Stimulated activated CD4-positive, alpha-beta T cell treated with anti-CD3 and anti-CD28 coated beads, TNF-alpha, amount 100 ng/mL, for 24 hours (primary cell): ENCODE data around the gene TEKTIP1.
A peak's percentile ranks its signal among the peaks of the same experiment; 100 is the strongest.

Experiments used
- DNase-seq, 3 experiments: peaks; one replicate each; pipeline ENCODE4 v3.0.0-alpha.2; 2020; ENCODE audit warnings: low read depth in 3 of 3

Gene TEKTIP1

GRCh38 chr19:3538965-3539755 lies at the start of gene TEKTIP1:
Gene TEKTIP1, plus strand, starts transcription at chr19:3539174. Its CDS starts 4 bp downstream, at chr19:3539178.
- DNase-seq: no peak

GRCh38 chr19:3491396-3492119 lies 47.4 kb upstream of the TEKTIP1 start:
- no peak for DNase-seq

DNA sequence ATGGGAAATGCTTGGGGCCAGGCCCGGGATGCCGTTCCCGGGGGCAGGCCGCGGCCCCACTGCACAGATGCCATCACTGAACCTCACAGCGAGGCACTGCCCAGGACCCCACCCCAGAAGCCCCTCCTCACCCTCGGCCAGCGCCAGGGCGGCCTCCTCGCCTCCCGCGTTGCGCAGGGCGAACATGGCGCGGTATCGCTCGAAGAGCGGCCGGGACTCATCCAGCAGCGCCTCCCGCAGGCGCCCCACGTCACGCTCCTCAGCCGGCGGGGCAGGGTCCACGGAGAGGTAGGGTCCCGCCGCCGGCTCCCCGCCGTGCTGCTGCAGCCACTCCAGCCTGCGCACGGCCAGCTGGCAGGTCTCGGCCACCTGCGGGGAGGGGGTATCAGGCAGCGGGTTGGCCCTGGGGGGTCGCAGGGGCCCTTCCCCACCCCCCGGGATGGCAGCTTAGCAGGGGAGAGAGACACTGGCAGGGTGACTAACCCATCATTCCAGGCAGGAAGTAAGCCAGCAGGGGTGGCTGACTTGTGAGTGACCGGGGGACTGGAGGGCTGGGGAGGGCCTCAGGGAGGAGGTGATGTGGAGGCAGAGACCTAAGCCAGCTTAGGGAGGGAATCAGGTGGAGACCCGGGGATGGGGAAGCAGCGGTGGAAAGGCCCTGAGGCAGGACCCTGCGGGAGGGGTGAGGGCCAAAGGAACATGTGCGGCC lies 46.7 kb upstream of the TEKTIP1 start:
- DNase-seq: no peak

- DNase-seq: no peak
Observed at GRCh38 chr19:3492919-3493318, 46.1 kb upstream of the TEKTIP1 start.

DNA sequence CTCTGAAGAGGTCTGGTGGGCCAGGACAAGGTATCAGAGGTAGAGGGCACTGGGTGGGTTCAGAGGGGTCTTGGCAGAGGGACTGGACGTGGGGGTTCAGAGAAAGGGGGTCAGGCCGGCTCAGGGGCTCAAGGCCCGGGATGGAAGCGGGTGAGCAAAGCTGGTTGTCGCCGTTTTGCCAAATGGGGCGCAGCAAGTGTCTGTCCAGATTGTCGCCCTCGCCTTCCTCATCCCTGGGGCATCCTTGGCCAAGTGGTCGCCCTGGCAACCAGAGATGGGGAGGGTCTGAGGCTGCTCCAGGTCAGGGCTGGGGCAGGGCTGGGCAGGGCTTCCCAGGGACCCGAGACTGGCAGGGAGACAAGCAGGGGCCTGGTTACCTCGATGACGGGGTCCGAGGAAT lies 45.3 kb upstream of the TEKTIP1 start:
- DNase-seq: no peak

DNA sequence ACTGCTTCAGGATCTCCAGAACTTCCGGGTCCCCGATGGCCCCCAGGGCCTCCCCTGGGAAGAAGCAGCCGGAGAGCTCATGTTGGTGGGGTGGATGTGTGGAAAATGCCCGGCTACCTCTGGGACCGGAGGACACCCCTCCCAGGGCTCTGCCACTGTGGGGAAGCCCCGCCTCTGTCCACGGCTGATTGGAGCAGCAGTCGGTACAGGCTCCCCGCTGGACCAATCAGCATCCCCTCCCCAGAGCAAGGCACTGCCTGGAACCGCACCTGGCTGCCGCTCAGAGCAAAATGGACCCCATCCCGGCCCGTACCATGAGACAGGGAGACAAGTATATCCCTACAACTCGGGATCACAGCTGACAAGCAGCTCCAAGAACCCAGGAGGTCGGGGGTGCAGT lies 44.9 kb upstream of the TEKTIP1 start:
- no peak for DNase-seq

DNA sequence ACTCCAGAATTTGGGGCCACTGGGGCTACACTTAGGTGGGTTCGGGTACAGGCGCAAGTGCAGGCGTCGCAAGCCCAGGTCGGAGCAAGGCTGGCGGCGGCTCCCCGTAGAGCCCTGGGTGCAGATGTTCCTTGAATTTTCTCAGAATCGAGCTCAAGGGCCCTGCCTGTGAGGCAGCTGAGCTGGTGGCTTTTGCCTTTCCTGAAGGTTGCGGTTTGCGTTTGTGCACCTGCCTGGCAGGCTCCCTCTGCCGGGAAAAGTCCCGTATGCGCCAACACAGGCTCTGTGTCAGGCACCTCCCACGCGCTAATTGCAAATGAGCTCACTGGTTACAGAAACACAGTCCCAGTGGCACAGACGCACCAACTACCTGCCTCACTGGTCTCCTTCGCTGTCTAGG lies 44.4 kb upstream of the TEKTIP1 start:
- DNase-seq: peak; percentile 28 to 67 (median 43)

DNA sequence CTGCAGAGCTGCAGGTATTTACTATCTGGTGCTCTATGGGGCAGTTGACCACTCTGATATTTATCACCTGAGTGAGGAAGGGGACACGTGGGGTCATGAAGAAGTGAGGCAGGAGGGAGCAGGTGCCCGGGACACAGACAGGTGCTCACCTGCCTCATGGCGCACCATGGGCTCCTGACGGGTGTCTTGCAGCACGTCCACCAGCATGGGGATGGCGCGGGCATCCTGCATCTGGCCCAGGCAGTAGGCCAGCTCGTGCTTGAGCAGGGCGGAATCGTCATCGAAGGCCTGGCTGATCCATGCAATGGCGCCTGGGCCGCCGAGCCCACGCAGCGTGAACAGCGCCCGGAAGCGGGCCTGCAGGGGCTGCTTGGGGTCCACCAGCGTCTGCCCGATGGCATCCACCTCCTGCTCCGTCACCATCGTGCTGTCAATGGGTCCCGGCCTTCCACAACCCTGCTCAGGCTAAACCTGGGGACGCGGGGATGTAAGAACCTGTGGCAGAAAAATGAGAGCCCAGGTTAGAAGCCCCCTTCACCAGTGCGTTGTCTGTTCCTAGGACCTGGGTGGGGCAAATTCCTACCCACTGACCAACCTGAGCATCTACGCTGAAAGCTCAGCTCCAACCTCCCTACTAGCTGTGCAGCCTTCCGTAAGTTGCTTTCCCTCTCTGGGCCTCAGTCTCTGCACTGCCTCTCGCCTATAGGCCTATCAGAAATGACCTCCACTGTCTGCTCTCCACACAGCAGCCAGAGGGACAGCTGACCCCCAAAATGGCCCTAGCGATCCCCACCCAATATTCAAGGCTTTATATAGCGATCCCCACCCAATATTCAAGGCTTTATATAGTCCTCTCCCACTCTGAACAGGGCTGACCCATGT lies 42.3 kb upstream of the TEKTIP1 start:
- no peak for DNase-seq

- no peak for DNase-seq
Observed at GRCh38 chr19:3497757-3498520, 41.0 kb upstream of the TEKTIP1 start.

DNA sequence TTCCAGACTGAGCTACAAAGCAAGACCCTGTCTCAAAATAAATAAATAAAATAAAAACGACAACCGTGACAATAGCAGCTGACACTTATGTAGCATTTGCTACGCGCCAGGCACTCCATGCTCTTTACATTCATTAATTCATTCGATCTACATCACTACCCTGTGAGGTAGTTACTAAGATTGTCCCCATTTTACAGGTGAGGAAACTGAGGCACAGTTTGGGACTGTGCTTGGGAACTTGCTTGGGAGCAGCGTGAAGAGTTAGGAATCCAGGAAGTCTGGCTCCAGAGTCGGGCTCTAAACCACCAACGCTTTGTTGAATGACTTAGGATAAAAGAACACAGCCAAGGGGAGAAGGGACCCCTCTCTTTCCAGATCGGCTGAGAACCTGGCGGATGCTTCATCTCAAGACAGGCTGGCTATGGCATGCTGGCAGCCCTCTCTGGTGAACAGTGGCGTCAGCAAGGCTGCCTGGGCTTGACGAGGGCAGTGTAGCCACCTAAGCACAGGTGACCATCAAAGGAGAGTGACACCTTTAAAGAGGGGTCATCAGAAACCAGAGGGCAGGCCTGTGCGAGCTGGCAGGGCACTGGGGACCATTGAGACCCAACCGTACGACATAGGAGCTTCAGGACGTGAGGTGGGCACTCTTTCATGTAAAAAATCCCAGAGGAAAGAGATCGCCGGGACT lies 39.1 kb upstream of the TEKTIP1 start:
- no peak for DNase-seq

DNA sequence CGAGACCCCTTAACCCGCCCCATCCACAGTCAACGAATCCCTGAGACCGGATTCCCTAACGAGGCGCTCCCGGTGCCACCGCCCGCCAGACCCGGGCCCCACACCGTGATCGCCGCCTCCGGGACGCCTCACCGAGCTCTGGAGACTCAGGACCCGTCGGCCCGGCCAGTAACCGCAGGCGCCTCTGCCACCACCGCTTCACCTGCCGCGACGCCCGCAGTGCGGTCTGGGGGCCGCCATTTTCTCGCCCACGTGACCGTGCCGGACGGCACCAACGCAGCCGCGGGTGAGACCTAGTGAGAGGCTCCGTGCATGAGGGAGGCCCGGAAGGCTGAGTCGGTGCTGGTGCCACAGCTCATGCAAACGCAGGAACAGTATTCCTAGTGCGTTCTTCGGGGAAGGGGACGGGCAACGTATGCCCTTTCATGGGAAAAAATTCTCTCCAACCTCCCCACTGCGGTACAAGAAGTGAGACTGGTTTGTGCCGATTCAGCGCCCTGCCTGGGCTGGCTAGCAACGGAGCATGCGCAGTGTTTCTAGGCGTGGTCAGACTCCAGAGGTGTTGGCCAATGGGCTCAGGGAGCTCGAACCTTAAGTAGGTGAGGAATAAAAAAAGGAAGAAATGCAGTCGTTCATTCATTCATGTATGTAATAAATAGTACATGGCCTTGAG lies 38.4 kb upstream of the TEKTIP1 start, which contains the start of gene DOHH:
DOHH (minus strand) TSS at position 246 of the 673 bp plus-strand sequence. CDS start 3,860 bp downstream, outside the sequence.
- peak; percentile 92 to 97 (median 95) for DNase-seq

- no peak for DNase-seq
Observed at GRCh38 chr19:3501780-3502179, 37.2 kb upstream of the TEKTIP1 start.

- no peak for DNase-seq
Observed at GRCh38 chr19:3503036-3503572, 35.9 kb upstream of the TEKTIP1 start.

DNA sequence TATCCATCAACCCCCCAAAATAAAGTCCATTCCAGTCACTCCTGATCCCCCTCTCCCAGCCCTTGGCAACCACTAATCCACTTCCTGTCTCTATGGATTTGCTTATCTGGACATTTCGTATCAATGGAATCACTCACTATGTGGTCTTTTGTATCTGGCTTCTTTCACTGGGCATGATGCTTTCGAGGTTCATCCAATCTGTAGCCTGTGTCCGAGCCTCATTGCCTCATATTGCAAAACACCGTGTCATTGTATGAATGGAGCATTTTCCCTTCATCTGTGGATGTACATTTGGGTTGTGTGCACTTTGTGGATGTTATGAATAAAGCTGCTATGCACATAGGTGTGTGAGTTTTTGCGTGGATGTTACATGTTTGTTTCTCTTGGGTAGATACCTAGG lies 34.2 kb upstream of the TEKTIP1 start:
- no peak for DNase-seq

- DNase-seq: peak; percentile 99
Observed at GRCh38 chr19:3505598-3506383, 33.2 kb upstream of the TEKTIP1 start, which contains the start of gene FZR1. Gene FZR1, plus strand, starts transcription at chr19:3506311. Its CDS starts 16,679 bp downstream, at chr19:3522990.

DNA sequence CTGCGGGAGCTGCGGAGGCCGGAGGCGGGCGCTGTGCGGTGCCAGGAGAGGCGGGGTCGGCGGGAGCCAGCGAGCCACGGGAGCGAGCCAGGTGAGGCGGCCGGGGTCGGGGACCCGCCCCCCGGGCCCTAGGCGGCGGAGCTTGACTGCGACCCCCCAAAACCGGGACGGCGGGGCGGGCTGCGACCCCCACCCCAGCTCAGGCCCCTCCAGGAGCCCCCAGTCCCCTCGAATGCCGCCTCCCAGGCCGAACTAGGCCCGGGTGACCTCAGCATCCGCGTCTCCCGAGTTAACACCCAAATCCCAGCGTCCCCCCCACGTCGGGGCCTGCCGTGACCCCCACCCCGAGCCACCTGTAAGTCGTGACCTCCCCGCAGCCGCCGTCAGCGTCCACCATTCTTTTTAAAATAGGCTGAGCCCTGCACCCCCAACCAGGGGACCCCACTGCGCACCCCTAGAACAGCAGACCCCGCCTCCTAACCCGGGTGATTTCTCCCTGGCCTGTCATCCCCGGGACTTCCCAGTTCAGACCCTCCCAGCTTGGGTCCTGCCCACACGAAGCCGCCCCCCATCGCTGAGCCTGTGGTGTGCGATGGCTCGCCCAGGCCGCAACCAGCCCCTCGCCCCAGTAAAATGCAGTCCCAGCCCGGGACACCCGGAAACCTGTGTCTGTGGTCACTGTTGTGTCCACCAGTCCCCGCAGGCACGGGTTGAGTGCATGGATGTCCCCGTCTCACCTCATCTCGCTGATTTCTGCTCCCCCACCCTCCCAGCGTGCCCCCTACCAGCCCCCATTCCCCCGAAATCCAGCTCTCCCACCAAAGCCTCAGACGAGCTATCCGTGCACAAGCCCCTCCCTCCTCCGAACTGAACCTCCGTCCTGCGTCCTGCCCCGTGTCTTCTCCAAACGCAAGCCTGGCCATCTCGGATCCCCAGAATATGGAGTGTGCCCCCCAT lies 32.3 kb upstream of the TEKTIP1 start:
- DNase-seq: peak in 1 of 3 experiments; percentile 13
